Activated CD4-positive, alpha-beta memory T cell treated with anti-CD3 and anti-CD28 coated beads for 36 hours (primary cell): ENCODE data around the gene MUC20. TPM values are rescaled to one million over a fixed set of nuclear protein-coding genes. Genes with fewer than 3 reads are reported as not detected.

ENCODE experiments used
- microRNA-seq: library from miRNA; unstranded; fragments of <30 nt; microRNA quantifications from one replicate; pipeline ENCODE4 v1.2.0, GENCODE V29; 2022; ENCODE audit warnings: borderline number of aligned reads, borderline microRNAs expressed, borderline replicate concordance
- total RNA-seq, 2 experiments: library from RNA; stranded (reverse); gene quantifications; one replicate each; pipeline ENCODE4 v1.2.3, GENCODE V29; 2021

The MUC20 gene
- total RNA-seq, 2 experiments from 2014 or later, result 0.73 to 0.78 TPM

Small RNAs within 50 kb of the gene (microRNA-seq; reads per million reads assigned to microRNA genes)
- not detected for gene MIR570

Other genes starting within 250 kb of the MUC20 start
- 100 to 1,000 TPM; 101 to 105 TPM for gene PPP1R2, start 177.7 kb upstream of the MUC20 start, total RNA-seq
- under 1 TPM; 0.48 to 0.59 TPM for gene APOD, start 137.0 kb upstream of the MUC20 start, total RNA-seq
- under 1 TPM; 0.15 to 0.24 TPM for gene MUC4, start 91.0 kb downstream of the MUC20 start, total RNA-seq
- 10 to 100 TPM; 59.9 to 67.1 TPM for gene TNK2, start 187.6 kb downstream of the MUC20 start, total RNA-seq